ENCODE measurements around the gene NFKBIB.

DNA sequence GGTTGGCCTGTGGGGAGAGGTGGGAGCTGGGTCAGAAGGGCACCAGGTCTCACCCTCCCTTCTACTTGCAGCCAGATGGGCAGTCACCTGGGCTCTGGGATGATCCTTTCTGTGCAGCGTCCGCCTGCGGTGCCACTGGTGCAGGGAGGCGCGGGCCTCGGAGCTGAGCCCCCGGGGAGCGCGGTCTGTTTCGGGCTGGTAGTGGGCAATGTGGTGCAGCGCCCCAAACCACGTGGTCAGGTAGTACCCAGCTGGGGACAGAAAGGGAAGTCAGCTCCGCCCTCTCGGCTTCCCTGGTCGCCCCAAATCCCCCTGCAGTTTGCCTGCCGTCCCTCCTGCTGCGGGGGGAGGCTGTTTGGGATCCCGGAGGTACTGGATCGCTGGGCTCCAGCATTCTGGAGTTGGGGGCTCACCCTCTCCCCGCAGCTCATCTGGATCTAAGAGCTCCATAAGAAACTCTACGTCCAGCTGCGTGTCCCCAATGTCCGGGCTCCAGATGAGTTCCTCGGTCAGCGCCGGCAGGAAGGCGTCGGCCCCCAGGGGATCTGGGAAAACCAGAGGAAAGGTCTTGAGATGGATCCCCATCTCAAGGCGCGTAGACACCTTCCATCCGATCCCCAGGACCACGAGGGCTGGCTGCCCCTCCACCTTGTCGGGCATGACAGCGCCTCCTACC, 30.5 kb upstream of the NFKBIB start:
- TF ChIP-seq, protein P1, sequence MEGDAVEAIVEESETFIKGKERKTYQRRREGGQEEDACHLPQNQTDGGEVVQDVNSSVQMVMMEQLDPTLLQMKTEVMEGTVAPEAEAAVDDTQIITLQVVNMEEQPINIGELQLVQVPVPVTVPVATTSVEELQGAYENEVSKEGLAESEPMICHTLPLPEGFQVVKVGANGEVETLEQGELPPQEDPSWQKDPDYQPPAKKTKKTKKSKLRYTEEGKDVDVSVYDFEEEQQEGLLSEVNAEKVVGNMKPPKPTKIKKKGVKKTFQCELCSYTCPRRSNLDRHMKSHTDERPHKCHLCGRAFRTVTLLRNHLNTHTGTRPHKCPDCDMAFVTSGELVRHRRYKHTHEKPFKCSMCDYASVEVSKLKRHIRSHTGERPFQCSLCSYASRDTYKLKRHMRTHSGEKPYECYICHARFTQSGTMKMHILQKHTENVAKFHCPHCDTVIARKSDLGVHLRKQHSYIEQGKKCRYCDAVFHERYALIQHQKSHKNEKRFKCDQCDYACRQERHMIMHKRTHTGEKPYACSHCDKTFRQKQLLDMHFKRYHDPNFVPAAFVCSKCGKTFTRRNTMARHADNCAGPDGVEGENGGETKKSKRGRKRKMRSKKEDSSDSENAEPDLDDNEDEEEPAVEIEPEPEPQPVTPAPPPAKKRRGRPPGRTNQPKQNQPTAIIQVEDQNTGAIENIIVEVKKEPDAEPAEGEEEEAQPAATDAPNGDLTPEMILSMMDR (IDR thresholded peaks at IDR 0.05) = no peak
- no peak for TF ChIP-seq POLR2A (IDR thresholded peaks at IDR 0.05)

Measured in uterus (tissue), 2 donors.